OCI-LY3 (cell line): Measurements from ENCODE around the gene ASIC5.

Source experiments
- EZH2phosphoT487 ChIP-seq: fragments of 200-600 bp; shearing (Covaris generic); IDR thresholded peaks from 2 replicates; pipeline ENCODE4 v1.6.1; 2018; ENCODE audit warnings: antibody characterized with exemption, mixed run types, low read depth
- TF ChIP-seq, protein P1 (sequence below): fragments of 200-600, 300-600 bp; sonication (generic); IDR thresholded peaks from 2 replicates; pipeline ENCODE4 v1.5.1; 2014; ENCODE audit warnings: antibody characterized with exemption, low read length, low read depth

DNA sequence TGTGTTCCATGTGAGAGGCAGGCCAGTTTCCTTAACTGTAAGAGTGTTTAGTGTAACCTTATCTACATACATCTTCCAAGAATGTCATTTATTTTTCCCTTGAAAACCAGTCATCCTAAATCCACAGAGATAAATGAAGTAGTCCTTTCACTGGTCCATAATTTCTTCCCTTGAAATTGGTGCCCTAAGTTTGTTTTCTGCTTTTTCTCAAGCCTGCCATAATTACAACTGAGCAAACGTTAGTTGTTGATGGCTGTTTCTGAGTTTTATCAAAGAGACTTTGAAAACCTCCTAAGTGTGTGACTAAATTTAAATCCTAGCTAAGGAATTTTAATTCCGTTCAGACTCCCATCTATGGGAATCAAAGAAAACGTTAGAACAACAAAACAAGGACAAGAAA is 33.8 kb upstream of the ASIC5 start:
- TF ChIP-seq, protein P1, sequence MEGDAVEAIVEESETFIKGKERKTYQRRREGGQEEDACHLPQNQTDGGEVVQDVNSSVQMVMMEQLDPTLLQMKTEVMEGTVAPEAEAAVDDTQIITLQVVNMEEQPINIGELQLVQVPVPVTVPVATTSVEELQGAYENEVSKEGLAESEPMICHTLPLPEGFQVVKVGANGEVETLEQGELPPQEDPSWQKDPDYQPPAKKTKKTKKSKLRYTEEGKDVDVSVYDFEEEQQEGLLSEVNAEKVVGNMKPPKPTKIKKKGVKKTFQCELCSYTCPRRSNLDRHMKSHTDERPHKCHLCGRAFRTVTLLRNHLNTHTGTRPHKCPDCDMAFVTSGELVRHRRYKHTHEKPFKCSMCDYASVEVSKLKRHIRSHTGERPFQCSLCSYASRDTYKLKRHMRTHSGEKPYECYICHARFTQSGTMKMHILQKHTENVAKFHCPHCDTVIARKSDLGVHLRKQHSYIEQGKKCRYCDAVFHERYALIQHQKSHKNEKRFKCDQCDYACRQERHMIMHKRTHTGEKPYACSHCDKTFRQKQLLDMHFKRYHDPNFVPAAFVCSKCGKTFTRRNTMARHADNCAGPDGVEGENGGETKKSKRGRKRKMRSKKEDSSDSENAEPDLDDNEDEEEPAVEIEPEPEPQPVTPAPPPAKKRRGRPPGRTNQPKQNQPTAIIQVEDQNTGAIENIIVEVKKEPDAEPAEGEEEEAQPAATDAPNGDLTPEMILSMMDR = no peak
- TF ChIP-seq EZH2phosphoT487 = no peak
